ENCODE results near the gene SRRM3.
A peak's percentile ranks its signal among the peaks of the same experiment; 100 is the strongest.
"Not testable (repeated sequence)": the region's sequence is repeated elsewhere in the genome, so short reads cannot be mapped to it uniquely, and the experiment has no call there.

Gene SRRM3, protein sequence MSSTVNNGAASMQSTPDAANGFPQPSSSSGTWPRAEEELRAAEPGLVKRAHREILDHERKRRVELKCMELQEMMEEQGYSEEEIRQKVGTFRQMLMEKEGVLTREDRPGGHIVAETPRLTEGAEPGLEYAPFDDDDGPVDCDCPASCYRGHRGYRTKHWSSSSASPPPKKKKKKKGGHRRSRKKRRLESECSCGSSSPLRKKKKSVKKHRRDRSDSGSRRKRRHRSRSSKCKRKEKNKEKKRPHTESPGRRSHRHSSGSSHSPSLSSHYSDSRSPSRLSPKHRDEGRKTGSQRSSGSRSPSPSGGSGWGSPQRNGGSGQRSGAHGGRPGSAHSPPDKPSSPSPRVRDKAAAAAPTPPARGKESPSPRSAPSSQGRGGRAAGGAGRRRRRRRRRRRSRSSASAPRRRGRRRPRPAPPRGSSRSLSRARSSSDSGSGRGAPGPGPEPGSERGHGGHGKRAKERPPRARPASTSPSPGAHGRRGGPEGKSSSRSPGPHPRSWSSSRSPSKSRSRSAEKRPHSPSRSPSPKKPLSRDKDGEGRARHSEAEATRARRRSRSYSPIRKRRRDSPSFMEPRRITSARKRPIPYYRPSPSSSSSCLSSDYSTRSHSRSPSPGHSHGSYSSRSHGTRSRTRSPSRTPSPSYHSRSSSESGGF

DNA sequence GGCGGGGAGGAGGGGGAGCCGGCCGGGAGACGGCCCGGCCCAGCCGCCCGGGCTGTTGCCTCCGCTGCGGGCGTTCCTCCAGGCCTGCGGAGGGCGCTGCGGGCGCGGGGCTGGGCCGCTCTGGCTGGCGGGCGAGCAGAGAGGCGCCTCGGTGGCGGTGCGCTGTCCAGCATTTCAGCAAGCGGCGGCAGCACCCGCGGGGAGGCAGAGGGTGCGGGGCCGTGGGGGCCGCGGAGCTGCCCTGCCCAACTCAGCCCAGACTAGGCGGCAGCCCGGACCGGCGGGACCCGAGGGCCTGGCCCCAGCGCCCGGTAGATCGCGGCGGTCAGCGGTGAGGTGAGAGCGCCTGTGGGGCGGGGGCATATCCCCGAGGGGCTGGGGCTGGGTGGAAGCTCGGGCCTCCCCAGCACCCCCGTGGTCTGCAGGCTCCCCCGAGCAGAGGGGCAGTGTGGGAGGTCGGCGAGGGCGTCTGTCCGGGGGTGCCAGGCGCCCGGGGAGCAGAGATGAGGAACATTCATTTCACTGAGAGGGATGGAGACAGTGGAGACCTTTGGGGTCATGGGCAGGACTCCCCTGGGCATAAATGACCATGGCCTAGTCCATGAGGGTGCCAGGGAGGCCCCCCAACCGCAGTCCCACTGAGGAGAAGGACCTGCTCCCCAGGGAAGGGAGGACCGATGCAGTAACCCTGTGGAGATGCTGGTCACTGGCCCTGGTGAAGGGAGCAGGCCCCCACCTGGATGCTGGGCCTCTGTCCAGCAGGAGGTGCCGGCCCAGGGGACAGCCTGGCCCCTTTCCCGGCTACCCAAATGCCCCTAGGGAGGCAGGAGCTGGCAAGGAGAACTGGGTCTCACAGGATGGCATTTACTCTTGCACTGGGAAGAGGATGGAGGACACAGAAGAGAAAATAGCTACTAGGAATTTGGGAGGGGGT, at the start of gene SRRM3:
SRRM3 (plus strand) TSS at position 165 of the 934 bp plus-strand sequence. CDS start 33,171 bp downstream, outside the sequence.
- DNase-seq, result peak; percentile 75 to 80

DNA sequence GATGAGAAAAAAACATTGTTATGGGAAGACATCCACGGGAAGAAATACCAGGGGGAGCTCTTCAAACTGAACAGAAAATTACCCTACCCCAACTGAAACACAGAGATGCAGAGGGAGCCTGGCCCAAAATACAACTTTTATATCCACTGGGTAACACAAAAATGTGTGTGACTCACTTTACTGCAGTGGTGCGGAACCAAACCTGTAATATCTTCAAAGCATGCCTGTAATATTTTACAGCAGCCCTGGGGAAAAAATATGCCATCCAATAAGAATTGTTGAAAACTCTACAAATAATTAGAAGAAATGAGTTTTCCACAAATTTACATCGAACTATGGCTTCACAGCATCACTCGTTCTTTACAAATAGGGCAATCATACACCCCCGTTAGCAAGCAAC, 49.8 kb upstream of the SRRM3 start:
- DNase-seq, result no peak

DNA sequence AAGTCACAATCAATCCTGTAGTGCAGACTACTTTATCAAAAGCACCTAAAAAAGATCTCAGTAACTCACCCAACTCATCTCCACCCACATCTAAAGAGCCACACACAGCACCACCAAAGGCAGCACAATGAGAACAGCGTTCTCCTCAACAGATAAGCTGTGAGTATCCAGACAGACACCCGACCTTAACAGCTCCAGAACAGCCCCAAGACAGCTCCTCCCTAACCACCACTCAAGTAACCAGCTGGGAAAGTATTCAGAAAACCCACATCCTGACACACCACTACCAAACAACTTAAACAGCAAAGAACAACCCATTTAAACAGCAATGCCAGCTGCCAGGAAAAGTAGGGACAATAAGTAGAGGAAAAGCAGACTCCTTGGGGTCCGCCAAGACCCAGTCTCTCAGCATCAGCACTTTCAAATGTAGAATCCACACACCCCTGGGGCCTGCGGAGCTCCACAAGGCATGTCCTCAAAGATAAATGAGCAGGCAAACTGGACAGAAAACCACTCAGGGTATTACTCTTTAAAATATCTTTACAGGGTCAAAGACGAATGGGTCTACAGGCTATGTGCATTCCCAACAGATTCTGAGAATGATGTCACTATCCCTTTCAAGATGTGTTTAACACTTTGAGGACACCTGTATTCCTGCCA, 48.0 kb upstream of the SRRM3 start:
- peak in 1 of 2 donors; percentile 9 for DNase-seq

DNA sequence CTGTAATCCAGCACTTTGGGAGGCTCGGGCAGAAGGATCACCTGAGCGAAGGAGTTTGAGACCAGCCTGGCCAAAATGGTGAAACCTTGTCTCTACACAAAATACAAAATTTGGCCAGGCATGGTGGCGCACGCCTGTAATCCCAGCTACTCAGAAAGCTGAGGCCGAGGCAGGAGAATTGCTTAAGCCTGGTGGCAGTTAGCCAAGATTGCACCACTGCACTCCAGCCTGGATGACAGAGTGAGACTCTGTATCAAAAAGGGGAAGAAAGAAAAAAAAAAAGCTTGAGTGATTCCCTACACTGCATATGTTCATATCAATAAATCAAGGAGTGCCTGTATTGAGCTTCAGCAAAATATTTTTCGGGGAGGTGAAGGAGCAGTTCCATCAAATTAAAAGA, 45.8 kb upstream of the SRRM3 start:
- DNase-seq, result no peak

DNA sequence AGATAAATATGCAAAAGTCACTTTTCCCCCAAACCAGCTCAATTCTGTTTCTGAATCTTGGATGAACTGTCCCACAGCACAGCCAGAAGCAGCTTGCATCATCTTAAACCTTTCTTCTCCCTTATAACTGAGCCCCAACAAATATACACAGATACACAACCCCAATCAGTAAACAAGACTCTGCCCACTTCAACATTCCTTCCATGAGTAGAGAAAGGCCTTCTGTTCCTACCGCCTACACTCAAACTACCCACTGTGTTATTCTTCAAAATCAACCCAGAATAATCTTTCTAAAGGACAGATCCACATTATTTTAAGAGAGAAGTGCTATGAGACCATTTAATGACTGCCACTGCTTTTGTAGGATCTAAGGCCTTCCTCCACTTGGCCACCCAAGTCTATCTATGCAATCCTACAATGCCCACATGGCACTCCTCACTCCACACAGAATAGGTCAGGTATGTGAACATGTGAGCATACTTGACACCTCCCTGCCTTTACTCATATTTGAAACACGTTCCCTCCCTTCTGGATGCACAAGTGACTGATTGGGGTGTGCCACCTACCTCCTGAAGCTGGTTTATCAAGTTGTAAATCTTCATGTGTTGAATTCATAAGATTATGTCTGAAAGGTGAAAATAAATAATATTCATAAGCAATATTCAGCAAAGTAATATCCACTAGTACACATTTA, 44.6 kb upstream of the SRRM3 start:
- not testable (repeated sequence) for DNase-seq

DNA sequence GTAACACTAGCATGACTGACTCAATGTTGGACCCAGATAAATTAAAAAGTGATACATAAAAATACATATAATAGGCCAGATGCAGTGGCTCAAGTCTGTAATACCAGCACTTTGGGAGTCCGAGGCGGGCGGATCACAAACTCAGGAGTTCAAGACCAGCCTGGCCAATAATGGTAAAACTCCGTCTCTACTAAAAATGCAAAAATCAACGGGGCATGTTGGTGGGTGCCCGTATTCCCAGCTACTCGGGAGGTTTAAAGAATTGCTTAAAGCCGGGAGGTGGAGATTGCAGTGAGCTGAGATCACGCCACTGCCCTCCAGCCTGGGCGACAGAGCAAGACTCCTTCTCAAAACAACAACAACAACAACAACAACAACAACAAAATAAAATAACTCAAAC, 43.3 kb upstream of the SRRM3 start:
- not testable (repeated sequence) for DNase-seq

DNA sequence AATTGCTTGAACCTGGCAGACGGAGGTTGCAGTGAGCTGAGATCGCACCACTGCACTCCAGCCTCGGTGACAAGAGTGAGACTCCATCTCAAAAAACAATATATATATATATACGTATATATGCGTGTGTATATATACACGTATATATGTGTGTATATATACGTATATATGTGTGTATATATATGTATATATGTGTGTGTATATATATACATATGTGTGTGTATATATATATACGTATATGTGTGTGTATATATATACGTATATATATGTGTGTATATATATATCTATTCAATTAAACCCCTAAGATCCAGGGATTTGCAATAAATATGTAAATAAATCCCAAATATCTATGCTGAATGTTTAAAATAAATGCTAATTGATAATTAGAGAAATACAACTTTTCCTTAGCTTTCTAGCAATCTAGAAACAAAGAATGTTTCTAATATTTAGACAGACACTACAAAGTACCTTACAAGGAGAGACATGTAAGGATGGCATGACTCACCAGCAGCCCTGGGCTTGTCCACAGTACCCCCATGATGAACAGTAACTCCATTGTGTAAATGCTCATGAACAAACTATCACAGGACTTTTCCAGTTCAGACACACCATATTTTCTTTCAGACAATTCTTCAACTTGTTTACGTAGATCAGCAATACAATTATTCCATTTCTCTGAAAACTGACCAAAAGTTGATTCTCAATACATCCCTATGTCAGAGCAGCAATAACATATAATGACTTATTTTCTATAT, 39.1 kb upstream of the SRRM3 start:
- DNase-seq, result not testable (repeated sequence)

DNA sequence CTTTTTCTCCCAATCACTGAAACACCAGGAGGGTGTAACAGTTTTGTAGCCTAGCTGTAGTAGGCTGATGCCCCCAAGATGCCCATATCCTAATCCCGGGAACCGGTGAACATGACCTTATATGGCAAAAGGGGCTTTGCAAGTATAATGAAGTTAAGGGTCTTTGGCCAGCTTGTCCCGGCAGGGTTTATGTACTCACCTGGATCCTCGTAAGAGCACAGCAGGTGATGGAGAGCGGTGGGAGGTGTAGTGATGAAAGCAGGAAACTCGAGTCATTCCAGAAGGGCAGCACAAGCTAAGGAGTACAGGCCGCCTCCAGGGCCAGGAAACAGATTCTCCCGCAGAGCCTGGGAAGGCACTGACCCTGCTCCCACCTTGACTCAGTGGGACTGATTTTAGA, 37.9 kb upstream of the SRRM3 start:
- not testable (repeated sequence) for DNase-seq

DNA sequence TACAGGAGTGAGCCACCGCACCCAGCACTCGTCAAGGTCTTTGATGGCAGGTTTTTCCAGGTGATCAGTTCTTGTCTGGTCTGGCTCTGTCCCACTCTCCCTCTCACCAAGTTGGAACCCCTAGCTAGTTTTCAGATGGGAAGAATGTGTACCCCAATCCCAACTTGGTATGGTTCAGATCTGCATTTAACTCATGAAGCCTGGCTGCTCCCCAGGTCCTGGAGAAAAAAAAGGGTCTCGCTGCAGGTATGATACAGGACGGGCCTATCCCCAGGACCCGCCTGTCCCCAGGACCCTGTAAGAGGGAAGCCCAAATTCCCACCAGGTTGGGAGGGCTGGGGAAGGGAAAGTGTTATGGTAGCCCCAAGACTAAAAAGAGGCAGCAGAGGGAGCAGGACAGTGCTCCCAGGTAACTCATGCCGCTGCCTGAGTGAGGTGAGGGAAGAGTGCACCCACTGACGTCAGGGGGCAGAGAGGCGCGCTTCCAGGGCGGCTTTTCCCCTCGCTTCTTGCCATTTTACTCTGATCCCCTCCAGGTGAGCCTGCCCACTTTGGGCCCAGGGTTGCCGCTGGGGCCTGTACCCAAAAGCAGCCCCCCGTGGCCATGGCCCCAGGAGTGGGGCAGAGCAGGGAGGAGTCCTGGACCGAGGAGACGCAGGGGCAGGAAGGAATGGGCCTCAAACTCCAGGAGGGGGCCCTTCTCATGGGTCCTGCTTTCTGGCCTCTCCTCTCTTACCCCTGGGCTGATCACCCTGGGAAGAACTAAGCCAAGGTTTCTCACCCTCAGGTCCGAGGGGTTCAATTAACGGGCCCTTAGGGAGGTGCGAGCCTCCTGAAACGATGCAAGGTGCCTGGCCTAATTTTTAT, 36.4 kb upstream of the SRRM3 start:
- no peak for DNase-seq

DNA sequence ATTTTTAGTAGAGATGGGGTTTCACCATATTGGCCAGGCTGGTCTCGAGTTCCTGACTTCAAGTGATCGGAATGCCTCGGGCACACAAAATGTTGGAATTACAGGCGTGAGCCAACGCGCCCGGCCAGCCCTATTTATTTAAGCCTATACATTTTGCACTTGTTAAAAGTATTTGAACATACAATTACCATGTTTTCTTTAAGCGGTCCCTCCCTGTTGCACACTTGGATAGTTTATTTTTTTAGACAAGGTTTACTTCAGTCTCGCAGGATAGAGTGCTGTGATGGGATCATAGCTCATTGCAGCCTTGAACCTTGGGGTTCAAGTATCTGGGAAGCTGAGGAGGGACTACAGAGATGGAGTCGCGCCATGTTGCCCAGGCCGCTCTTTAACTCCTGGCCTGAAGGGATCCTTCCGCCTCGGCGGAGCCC, 35.7 kb upstream of the SRRM3 start:
- DNase-seq, result no peak

DNA sequence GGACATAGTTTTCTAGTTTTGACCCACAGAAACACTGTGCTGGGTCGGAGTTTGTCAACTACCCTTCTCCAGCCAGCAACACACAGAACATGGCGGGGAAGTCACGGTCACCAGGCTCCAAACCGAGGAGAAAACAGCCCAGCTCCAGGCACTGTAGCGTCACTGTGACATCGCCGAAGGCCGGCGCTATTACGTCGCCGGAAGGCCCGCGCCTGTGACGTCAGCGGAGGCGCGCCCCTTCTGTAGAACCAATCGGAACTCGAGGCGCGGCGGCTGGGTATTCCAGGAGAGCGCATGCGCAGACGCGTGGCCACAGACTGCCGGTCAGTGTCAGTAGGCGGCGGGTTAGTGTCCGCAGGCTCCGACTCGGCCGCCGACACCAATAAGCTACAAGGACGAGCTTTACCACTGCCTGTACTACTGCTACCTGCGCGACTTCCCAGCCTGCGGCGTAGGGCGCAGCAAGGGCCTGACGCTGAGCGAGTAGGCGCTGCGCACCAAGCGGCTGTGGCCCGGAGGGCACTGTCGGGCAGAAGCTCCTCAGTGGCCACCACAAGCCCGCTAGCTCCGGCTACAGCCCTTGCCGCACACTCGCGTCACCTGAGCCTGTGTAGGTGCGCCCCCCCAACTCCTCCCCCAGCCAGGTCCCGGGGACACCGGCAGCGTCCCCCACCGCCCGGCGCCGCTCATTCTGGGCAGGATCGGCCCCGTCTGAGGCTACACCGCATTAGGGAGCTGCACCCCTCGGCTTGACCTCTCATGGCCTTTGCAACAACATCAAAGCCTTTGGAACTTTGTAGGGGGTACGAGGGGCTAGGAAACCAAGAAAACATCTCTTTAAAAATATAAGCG, 35.1 kb upstream of the SRRM3 start:
- peak; percentile 87 to 91 for DNase-seq

DNA sequence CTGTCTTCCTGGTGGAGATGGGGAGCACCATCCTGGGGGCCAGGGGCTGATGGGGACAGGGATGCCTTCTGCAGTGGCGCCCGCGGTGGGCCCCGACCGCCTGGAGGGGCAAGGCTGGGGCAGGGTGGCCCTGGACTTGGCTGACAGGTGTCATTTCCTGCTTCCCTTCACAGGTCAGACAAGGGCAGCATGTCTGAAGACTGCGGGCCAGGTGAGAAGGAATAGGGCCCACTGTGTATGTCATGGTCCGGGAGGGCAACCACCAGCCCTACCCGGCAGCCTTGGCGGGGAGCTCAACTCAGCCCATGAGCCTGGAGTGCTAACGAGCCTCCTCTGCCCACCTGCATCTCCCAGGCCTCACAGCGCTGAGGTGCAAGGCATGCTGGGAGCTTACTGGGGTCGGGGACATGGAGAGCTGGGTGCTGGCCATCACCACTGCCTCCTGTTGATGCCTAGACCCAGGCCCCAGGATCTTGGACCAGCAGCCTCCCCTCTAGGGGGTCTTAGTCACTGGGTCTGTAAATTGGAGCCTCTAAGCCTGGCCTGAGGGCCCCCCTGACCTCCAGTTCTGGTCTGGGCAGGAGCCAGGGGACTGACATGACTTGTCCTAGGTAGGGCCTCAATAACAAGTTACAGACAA, 28.0 kb upstream of the SRRM3 start:
- DNase-seq, result no peak

DNA sequence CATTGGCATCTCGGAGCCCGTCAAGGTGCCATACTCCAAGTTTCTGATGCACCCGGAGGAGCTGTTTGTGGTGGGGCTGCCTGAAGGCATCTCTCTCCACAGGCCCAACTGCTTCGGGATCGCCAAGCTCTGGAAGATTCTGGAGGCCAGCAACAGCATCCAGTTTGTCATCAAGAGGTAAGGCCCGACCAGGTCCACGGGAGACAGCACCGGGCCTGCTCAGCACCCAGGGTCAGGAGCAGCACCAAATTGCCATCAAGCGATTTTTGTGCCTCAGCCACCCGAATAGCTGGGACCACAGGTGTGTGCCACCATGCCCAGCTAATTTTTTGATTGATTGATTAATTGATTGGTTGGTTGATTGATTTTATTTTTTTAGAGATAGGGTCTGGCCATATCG, 24.7 kb upstream of the SRRM3 start:
- not testable (repeated sequence) for DNase-seq

DNA sequence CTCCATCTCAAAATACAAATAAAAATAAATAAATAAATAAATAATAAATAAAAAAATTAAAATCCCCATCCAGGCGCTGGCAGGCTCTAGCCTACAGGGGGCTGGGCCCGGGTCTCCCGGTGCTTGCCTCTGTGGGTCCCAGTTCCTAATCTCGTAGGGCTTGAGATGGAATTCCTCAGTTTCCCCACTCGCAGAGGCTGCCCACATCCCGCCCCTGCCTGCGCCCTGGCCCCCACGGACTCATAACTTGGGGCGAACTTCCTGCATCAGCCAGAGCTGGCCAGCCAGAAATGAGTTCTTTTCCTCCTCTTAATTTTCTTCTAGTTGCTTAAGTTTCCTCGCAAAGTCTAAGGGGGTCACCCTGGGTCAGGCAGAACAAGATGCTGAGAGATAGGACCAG, 22.0 kb upstream of the SRRM3 start:
- no peak for DNase-seq

DNA sequence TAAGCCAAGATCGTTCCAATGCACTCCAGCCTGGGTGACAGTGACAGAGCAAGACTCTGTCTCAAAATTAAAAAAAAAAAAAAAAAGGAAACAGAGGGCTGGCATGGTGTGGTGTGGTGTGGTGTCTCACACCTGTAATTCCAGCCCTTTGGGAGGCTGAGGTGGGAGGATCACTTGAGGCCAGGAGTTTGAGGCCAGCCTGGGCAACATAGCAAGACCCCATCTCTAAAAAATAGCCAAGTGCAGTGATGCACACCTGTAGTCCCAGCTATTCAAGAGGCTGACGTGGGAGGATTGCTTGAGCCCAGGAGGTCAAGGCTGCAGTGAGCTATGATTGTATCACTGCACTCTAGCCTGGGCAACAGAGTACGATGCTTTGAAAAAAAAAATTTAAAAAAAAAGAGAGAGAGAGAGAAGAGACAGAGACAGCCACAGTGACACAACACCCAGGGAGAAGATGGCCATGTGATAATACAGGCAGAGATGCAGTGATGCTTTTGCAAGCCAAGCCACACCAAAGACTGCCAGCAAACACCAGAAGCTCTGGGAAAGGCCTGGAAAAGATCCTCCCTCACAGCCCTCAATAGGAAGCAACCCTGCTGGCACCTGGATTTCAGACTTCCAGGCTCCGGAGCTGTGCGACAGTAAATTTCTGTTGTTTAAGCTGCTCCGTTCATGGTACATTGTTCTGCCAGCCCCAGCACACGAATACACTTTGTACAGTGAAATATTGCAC, 19.3 kb upstream of the SRRM3 start:
- no peak for DNase-seq

DNA sequence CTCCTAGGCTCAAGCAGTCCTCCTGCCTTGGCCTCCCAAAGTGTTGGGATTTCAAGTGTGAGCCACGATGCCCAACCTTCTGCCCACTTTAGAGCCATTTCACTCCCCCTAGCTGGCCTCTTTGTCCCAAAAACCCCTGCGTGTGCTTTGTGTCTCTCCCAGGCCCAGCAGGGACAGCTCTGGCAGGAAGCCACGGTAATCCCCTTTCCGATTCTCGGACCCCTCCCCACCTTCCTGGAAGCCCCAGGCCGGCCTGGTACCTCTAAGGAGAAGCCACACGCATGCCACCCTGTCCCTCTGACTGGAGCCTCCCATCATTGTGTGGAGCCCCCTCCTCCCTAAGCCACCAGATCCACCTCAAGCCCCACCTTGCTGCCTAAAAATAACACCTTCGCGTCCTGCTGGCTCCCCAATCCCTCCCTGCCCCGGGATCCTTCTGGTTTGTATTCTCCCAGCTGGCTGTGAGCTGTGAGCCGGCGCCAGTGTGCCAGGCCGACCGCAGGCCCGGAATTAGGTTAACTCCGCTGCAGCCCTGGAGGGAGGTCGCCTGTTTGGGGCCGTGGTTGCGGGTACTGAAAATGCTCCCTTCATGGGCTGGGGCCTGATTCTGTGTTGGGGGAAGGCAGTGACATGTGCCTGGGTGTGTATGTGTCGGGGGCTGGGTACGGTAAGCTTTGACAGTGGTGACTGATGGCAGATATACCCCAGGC, 16.4 kb upstream of the SRRM3 start:
- no peak for DNase-seq

DNA sequence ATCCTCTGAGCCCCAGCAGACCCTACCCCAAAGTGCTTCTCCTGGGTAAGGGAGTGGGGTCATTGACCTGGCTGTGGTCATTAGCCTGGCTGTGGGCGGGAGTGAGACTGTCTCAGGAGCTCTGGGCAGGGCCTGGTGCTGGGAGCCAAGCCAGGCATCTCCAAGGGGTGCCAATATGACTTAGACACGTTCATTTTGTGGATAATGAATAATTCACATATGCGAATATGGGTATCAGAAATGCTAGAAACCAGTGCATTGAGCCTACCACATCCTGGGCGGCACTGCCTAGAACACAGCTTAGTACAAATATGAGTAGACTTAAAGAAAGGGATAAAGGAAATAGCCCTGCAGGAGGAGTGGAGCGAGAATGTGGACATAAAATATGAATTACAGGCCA, 14.4 kb upstream of the SRRM3 start:
- no peak for DNase-seq
